Right lobe of liver (tissue), 6 donors: ENCODE data around the gene AHDC1. TPM values are rescaled to one million over a fixed set of nuclear protein-coding genes. Genes with fewer than 3 reads are reported as not detected.

Experiments
- ATAC-seq, 4 donors: fragments of 200-7000 bp; cut with Tn5 transposase; one replicate each; pipeline ENCODE4 v1.9.1; 2020; ENCODE audit warnings: mild to moderate bottlenecking in 4 of 4, moderate library complexity in 4 of 4
- DNase-seq, 3 donors: peaks; one replicate each; pipeline ENCODE4 v3.0.0-alpha.2; 2020
- H3K27ac ChIP-seq, 3 donors: fragments of 200-600 bp; one replicate each; pipeline ENCODE4 v1.8.0; 2022
- H3K27me3 ChIP-seq, 2 donors: fragments of 200-600 bp; one replicate each; pipeline ENCODE4 v1.8.0; 2022
- H3K36me3 ChIP-seq, 4 donors: fragments of 200-600 bp; sonication (generic) in 1 of 4; one replicate each; pipeline versions ENCODE4 v1.5.1 to v1.8.0; 2017 to 2022; ENCODE audit warnings: control low read depth in 1 of 4
- H3K4me1 ChIP-seq, 4 donors: fragments of 200-600 bp; sonication (generic) in 1 of 4; one replicate each; pipeline versions ENCODE4 v1.5.1 to v1.8.0; 2017 to 2022; ENCODE audit warnings: control low read depth in 1 of 4
- H3K4me3 ChIP-seq, 3 donors: fragments of 200-600 bp; one replicate each; pipeline ENCODE4 v1.8.0; 2022
- H3K9me3 ChIP-seq, 4 donors: fragments of 200-600 bp; sonication (generic) in 1 of 4; one replicate each; pipeline versions ENCODE4 v1.5.1 to v1.8.0; 2017 to 2022; ENCODE audit warnings: control low read depth in 1 of 4
- CTCF ChIP-seq, 4 donors: fragments of 200-600 bp in 3 of 4; fragments of 450-650 bp in 1 of 4; IDR thresholded peaks; one replicate each; pipeline versions ENCODE4 v1.5.1 to v1.8.0; 2016 to 2022; ENCODE audit warnings: antibody characterized with exemption in 4 of 4, mild to moderate bottlenecking in 2 of 4
- POLR2A ChIP-seq: fragments of 450-650 bp; IDR thresholded peaks from one replicate; pipeline ENCODE4 v1.6.1; 2017; ENCODE audit warnings: antibody characterized with exemption, mild to moderate bottlenecking
- WGBS: methylation state at CpG from one replicate; pipeline ENCODE4 v1.1.6; 2018; ENCODE audit warnings: low coverage, low lambda C conversion rate; ENCODE audit not compliant: insufficient coverage; ENCODE audit errors: missing lambda C conversion rate; 5-methylcytosine and 5-hydroxymethylcytosine counted together
- intact Hi-C, 2 donors: fragments of 100-400 bp; cut with DNase I; formaldehyde crosslinking; loops; one replicate each; pipeline versions ENCODE4 v1.11.2 to v1.14.1; 2022
- total RNA-seq, 6 experiments: library from RNA; depleted of rRNA in 2 of 6; stranded (reverse); fragments of >200 nt in 2 of 6; fragmentation: NEBNext Ultra II Directional in 3 of 6; extraction: Animal tissue kit (Norgen Biotek cat#: 25700) in 3 of 6; gene quantifications; one replicate each; pipeline versions ENCODE4 v1.1.0 to v1.2.4, GENCODE V29; 2016 to 2023
- donor health status: DM: no; HTN: yes; CAD: no.
- donor health status: DM: no; HTN: no; CAD: no.
- donor health status: DM: no; HTN: no; CAD: no.
- donor health status: DM: no; HTN: yes; CAD: no.
- donor health status: DM: no; HTN: yes; CAD: no.

The AHDC1 gene
- total RNA-seq, 6 experiments from 2014 or later, result 5.5 to 21.3 (median 10.9) TPM

GRCh38 chr1:27602462-27603308, 1.3 kb downstream of the AHDC1 start:
- Histone ChIP-seq H3K36me3 (no peaks in the 10 kb centered on the region), H3K4me1 (peaks cover 0 to 21% (median 10%) of the 10 kb centered on the region in 4 donors), H3K27me3 (no peaks in the 10 kb centered on the region), H3K9me3 (no peaks in the 10 kb centered on the region), H3K27ac (peak overlapping the region; percentile 67 to 86 (median 79)), H3K4me3 (peak overlapping the region; percentile 87 to 95 (median 94))
- no peak for TF ChIP-seq CTCF (IDR thresholded peaks at IDR 0.05)
- TF ChIP-seq POLR2A, result no peak
- ATAC-seq (peak; percentile 21 to 53 (median 42)), DNase-seq (peak; percentile 74 to 77 (median 74))
- WGBS, result 0% methylated on average over 28 of the region's 54 CpGs
- intact Hi-C loops, result loop anchor here (5.0 kb wide), 2 partner anchors 50 to 200 kb away; no protein-coding TSS in a partner anchor

GRCh38 chr1:27601771-27602461, 2.0 kb downstream of the AHDC1 start:
- no peaks in the 10 kb centered on the region for H3K9me3 ChIP-seq
- H3K27ac ChIP-seq, result peak overlapping the region; percentile 67 to 86 (median 79)
- H3K27me3 ChIP-seq, result no peaks in the 10 kb centered on the region
- DNase-seq (peak; percentile 67 to 90 (median 89)), ATAC-seq (peak; percentile 50 to 78 (median 72))
- no peaks in the 10 kb centered on the region for H3K36me3 ChIP-seq
- TF ChIP-seq CTCF (IDR thresholded peaks at IDR 0.05) (peak in 1 of 4 donors; percentile 14), POLR2A (no peak)
- H3K4me3 ChIP-seq, result peak overlapping the region; percentile 87 to 95 (median 94)
- H3K4me1 ChIP-seq, result peaks cover 0 to 21% (median 10%) of the 10 kb centered on the region in 4 donors
- no CpG with 5 or more reads among the region's 23 CpGs for WGBS
- intact Hi-C loops, result loop anchor here (5.0 kb wide), 2 partner anchors 50 to 200 kb away; no protein-coding TSS in a partner anchor

- peak overlapping the region; percentile 67 to 86 (median 79) for H3K27ac ChIP-seq
- ATAC-seq (no peak), DNase-seq (no peak)
- peak overlapping the region; percentile 87 to 95 (median 94) for H3K4me3 ChIP-seq
- H3K9me3 ChIP-seq, result no peaks in the 10 kb centered on the region
- H3K4me1 ChIP-seq, result peaks cover 0 to 21% (median 10%) of the 10 kb centered on the region in 4 donors
- TF ChIP-seq POLR2A (no peak), CTCF (IDR thresholded peaks at IDR 0.05) (no peak)
- no peaks in the 10 kb centered on the region for H3K36me3 ChIP-seq
- H3K27me3 ChIP-seq, result no peaks in the 10 kb centered on the region
- intact Hi-C loops, result loop anchor here (5.0 kb wide), 2 partner anchors 49 to 199 kb away; no protein-coding TSS in a partner anchor
These were observed 2.6 kb downstream of the AHDC1 start for GRCh38 chr1:27601321-27601770.

GRCh38 chr1:27600498-27601175, 3.3 kb downstream of the AHDC1 start:
- Histone ChIP-seq H3K4me1 (peaks cover 0 to 21% (median 10%) of the 10 kb centered on the region in 4 donors), H3K9me3 (no peaks in the 10 kb centered on the region), H3K36me3 (no peaks in the 10 kb centered on the region), H3K27me3 (no peaks in the 10 kb centered on the region), H3K4me3 (no peak overlapping the region), H3K27ac (peak overlapping the region in 1 of 3 donors; percentile 67)
- intact Hi-C loops, result loop anchor here (5.0 kb wide), 2 partner anchors 48 to 198 kb away; no protein-coding TSS in a partner anchor
- ATAC-seq (no peak), DNase-seq (no peak)
- 75% methylated on average over 3 of the region's 3 CpGs for WGBS
- TF ChIP-seq POLR2A (no peak), CTCF (IDR thresholded peaks at IDR 0.05) (no peak)
